ENCODE measurements around the gene FSIP1.

FSIP1 gene

GRCh38 chr15:39782441-39783138 is at the start of gene FSIP1:
Gene FSIP1, minus strand, starts transcription at chr15:39782841. Its CDS starts 6,317 bp downstream, at chr15:39776524.
- TF ChIP-seq CTCF (conservative IDR thresholded peaks at IDR 0.05; ENCODE audit: low read depth, low read length) = no peak
- peak; percentile 98 for DNase-seq (ENCODE audit: low read depth)
- H3K4me3 ChIP-seq (ENCODE audit: low read depth, low read length) = peak within 1 kb of the TSS; percentile 84

GRCh38 chr15:39830166-39830565 is 47.5 kb upstream of the FSIP1 start:
- no peak overlapping the region for H3K4me3 ChIP-seq (ENCODE audit: low read depth, low read length)
- DNase-seq (ENCODE audit: low read depth) = no peak
- TF ChIP-seq CTCF (conservative IDR thresholded peaks at IDR 0.05; ENCODE audit: low read depth, low read length) = no peak

- DNase-seq (ENCODE audit: low read depth) = peak; percentile 97
- TF ChIP-seq CTCF (conservative IDR thresholded peaks at IDR 0.05; ENCODE audit: low read depth, low read length) = no peak
- no peak overlapping the region for H3K4me3 ChIP-seq (ENCODE audit: low read depth, low read length)
Observed at GRCh38 chr15:39828374-39828931, 45.8 kb upstream of the FSIP1 start.

- H3K4me3 ChIP-seq (ENCODE audit: low read depth, low read length) = no peak overlapping the region
- no peak for TF ChIP-seq CTCF (conservative IDR thresholded peaks at IDR 0.05; ENCODE audit: low read depth, low read length)
- no peak for DNase-seq (ENCODE audit: low read depth)
Observed at GRCh38 chr15:39826975-39827374, 44.3 kb upstream of the FSIP1 start.

GRCh38 chr15:39823634-39824033 is 41.0 kb upstream of the FSIP1 start:
- no peak for TF ChIP-seq CTCF (conservative IDR thresholded peaks at IDR 0.05; ENCODE audit: low read depth, low read length)
- DNase-seq (ENCODE audit: low read depth) = no peak
- H3K4me3 ChIP-seq (ENCODE audit: low read depth, low read length) = no peak overlapping the region

GRCh38 chr15:39820050-39820602 is 37.5 kb upstream of the FSIP1 start:
- H3K4me3 ChIP-seq (ENCODE audit: low read depth, low read length) = no peak overlapping the region
- DNase-seq (ENCODE audit: low read depth) = no peak
- TF ChIP-seq CTCF (conservative IDR thresholded peaks at IDR 0.05; ENCODE audit: low read depth, low read length) = no peak
